Embryonic facial prominence (tissue), 1 donor: ENCODE results near the gene GLT1D1.
A peak's percentile ranks its signal among the peaks of the same experiment; 100 is the strongest.
"Not testable (repeated sequence)": the region's sequence is repeated elsewhere in the genome, so short reads cannot be mapped to it uniquely, and the experiment has no call there.

ENCODE experiments used
- DNase-seq: peaks from one replicate; pipeline ENCODE4 v3.0.0-alpha.2; 2016; ENCODE audit errors: extremely low spot score

GLT1D1 gene

DNA sequence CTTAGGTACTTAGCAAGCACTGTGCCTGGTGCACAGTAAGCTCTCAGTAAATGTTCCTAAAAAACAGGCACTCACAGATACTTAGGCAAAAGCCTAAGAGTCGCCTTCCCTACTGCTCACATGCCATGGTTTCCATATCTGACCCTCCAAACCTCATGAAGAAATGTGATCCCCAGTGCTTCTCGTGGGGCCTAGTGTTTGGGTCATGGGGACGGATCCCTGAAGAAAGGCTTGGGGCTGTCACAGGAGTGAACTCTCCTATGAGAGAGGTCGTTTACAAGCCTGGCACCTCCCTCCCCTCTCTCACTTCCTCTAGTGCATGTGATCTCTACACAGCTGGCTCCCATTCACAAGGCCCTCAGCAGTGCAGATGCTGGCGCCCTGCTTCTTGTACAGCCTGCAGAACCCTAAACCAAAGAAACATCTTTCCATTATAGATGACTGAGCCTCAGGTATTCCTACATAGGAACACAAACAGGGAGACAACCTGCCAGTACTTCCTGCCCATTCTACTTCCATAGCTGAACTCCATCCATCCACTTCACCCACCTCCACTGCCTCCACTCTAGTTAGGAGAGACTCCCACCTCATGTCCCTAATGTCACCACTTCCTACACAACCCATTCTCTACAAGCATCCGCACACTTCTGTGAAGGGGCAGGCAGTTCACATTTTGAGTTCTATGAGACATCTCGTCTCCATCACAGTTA lies 32.4 kb upstream of the GLT1D1 start:
- DNase-seq: no peak

DNA sequence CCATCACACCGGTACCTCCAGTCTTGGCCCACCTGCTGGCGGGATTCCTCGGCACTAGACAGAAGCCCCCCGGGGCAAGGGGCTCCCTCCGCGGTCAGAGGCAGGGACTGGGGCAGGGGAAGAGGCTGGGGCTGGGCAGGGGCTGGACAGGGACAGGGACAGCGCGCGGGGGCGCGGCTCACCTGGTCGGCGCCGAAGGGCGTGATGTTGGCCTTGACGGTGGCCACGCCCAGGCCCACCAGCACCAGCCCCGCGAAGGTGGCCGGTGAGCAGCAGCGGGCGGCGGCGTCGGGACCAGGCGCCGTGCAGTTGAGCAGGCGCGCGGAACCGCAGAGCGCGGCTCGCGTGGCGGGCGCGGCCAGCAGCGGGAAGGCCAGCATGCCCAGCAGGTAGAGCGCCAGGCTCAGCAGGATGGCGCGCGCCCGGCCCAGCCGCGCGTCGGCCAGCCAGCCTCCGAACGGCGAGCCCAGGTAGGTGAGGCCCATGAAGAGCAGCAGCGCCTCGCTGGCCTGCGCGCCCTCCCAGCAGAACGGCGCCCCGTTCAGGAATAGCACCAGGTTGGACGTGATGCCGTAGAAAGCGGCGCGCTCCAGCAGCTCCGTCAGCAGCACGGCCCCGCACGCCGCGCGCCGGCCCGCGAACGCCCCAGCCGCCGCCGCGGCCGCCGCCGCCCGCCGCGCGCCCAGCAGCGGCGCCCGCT lies 29.9 kb upstream of the GLT1D1 start:
- no peak for DNase-seq

GRCh38 chr12:128823916-128824839 lies 29.1 kb upstream of the GLT1D1 start, which contains the start of gene SLC15A4:
SLC15A4 (minus strand) TSS chr12:128823958; CDS start chr12:128823943, 15 bp downstream.
- peak; percentile 86 for DNase-seq

DNA sequence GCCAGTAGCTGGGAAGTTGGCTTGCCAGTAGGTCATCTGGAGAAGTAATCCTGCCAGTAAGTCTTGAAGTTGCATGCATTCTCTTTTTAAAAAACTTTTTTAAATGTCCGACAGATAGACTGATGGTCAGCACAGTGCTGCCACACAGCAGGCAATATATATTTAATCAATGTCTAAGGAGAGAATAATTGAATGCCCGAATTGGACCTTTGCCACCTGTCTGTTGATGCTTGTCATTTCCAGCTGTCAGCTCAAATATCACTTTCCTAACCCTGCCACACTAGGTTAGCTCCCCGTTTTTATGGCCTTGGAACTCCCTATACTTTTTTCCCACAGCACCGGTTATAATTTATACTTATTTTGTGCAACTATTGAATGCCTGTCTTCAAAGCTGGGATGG lies 27.4 kb upstream of the GLT1D1 start:
- DNase-seq: no peak

DNA sequence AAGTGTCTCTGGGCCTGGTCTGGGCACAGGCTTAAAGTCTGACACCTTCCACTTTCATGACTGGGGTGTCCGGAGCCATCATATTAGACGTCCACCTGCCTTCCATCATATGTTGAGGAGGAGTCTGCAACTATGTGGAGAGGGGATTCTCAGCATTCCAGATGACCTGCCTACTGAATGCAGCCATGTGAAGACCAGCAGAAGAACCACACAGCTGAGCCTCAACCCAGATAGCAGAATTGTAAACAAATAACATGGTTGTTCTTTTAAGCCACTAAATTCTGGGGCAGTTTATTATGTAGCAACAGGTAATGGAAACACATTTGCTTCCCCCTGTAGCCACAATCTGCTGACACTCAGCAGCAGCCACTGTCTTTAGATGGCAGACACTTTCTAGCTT lies 25.6 kb upstream of the GLT1D1 start:
- no peak for DNase-seq

GRCh38 chr12:128829861-128830504 lies 23.3 kb upstream of the GLT1D1 start:
- no peak for DNase-seq

- no peak for DNase-seq
These were observed 22.8 kb upstream of the GLT1D1 start for GRCh38 chr12:128830505-128830893.

- DNase-seq: no peak
These were observed 19.9 kb upstream of the GLT1D1 start for GRCh38 chr12:128833418-128833817.

DNA sequence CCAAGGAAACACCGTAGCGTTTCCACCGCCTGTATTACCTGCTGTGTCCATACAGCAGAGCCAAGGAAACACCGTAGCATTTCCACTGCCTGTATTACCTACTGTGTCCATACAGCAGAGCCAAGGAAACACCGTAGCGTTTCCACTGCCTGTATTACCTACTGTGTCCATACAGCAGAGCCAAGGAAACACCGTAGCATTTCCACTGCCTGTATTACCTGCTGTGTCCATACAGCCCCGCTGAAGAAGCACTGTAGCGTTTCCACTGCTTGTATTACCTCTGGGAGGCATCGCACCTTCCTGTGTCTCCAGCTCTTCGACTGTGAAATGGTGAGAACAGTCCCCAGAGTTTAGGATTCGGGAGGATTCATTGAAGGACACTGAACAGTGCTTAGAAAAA lies 13.4 kb upstream of the GLT1D1 start:
- not testable (repeated sequence) for DNase-seq

GRCh38 chr12:128840862-128841468 lies 12.3 kb upstream of the GLT1D1 start:
- no peak for DNase-seq

DNA sequence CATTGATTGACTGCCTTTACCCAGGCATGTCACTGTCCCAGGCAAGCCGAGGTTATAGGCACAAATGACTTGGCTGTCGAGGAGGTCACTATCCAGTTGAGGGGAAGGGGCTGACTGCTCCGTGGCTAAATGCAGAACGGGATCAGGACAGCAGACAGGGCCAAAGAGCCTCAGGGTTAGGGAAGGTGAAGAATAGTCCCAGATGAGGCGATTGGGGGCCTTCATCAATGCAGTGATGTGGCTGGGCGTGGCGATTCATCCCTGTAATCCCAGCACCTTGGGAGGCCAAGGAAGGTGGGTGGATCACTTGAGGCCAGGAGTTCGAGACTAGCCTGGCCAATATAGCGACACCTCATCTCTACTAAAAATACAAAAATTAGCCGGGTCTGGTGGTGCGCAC lies 10.7 kb upstream of the GLT1D1 start:
- no peak for DNase-seq

- DNase-seq: no peak
These were observed 9.7 kb upstream of the GLT1D1 start for GRCh38 chr12:128843538-128843937.

DNA sequence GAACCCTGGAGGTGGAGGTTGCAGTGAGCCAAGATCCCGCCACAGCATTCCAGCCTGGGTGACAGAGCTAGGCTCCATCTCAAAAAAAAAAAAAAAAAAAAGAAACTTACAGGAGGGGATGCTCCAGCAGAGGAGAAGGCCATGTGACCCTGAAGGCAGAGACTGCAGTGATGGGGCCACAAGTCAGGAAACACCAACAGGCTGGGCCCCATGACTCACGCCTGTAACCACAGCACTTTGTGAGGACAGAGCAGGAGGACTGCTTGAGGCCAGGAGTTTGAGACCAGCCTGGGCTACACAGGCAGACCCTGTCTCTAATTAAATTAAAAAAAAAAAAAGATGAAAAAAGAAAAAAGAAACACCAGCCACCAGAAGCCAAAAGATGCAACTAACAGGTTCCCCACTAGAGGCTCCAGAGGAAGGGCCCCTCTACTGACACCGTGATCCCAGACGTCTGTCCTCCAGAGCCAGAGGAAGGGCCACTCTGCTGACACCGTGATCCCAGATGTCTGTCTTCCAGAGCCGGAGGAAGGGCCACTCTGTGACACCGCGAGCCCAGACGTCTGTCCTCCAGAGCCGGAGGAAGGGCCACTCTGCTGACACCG lies 9.1 kb upstream of the GLT1D1 start:
- no peak for DNase-seq

GRCh38 chr12:128846671-128847070 lies 6.6 kb upstream of the GLT1D1 start:
- DNase-seq: not testable (repeated sequence)

GRCh38 chr12:128848371-128848770 lies 4.9 kb upstream of the GLT1D1 start:
- no peak for DNase-seq

DNA sequence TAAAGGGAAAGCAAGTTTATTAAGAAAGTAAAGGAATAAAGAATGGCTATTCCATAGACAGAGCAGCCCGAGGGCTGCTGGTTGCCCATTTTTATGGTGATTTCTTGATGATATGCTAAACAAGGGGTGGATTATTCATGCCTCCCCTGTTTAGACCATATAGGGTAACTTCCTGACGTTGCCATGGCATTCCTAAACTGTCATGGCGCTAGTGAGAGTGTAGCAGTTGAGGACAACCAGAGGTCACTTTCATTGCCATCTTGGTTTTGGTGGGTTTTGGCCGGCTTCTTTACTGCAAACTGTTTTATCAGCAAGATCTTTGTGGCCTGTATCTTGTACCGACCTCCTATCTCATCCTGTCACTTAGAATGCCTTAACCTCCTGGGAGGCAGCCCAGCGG lies 3.5 kb upstream of the GLT1D1 start:
- not testable (repeated sequence) for DNase-seq

GRCh38 chr12:128850400-128850799 lies 2.9 kb upstream of the GLT1D1 start:
- no peak for DNase-seq

DNA sequence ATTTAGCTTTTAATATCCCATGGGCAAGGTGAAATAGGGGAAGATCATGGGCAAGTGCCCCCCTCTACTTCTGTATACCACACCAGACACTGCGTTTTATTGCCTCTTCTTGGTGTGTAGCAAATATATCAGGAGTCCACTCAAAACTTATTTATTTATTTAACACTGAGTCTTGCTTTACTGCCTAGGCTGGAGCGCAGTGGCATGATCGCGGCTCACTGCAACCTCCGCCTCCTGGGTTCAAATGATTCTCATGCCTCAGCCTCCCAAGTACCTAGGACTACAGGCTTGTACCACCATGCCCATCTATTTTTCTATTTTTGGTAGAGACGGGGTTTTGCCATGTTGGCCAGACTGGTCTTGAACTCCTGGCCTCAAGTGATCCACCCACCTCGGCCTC lies 1.8 kb upstream of the GLT1D1 start:
- DNase-seq: not testable (repeated sequence)

- no peak for DNase-seq
These were observed 1.1 kb upstream of the GLT1D1 start for GRCh38 chr12:128852026-128852698.

DNA sequence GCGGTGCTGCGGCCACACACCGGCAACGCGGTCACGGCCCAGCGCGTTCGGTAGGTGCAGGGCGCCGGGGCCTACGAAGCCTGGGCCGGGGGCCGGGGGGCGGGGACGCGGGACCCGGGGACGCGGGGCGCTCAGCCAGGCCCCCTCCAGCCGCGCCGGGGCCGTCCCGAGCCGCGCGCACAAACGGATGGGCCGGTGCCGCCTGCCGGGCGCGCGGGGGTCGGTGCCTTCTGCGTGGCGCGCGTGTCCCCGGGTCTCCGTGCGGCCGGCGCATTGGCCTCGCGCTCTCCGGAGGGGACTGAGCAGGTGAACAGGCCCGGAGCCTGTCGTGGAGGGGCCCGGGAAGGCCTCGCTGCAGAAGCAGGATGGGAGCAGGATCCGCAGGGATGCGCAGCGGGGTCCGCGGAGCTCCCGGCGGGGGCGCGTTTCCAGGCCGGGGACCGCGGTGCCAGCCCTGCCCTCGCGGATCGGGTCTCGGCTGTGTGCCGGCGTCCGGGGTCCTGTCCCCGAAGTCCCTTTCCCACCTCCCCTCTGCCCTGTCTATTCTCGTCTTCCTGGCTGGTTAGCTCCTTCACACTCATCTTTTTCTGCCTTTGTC lies 421 bp downstream of the GLT1D1 start:
- no peak for DNase-seq
